ENCODE results near the gene EFHD2.
"Not testable (repeated sequence)": the region's sequence is repeated elsewhere in the genome, so short reads cannot be mapped to it uniquely, and the experiment has no call there.

The EFHD2 gene

DNA sequence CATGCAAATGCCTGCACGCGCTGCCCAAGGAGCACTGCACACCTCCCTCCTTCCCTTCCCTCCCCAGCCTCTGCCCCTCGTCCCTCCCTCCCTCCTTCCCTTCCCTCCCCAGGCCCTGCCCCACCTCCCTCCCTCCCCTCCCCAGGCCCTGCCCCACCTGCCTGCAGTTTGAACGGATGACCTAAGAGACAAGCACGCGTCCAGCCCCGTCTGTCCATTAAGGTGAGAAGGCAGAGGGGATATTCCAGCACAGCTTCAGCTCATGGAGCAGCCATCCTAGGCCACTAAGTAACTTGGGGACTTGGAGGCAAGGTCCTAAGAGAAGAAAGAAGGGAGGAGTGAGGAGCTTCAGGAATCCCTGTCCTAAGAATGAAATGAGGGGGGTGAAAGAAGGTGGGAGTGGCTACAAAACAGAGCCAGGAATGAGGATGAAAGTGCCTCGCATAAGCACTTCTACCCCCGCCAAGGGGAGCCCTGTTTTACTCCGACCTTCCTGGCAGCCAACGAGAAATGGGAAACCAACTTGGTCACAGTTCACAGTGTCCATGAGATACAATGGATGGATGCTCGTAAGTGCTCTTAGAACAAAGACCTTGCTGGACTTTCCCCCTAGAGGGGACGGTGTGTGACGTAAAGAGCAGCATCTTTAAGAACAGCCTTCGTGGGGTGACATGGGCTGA lies 21.3 kb upstream of the EFHD2 start:
- TF ChIP-seq, protein P1, sequence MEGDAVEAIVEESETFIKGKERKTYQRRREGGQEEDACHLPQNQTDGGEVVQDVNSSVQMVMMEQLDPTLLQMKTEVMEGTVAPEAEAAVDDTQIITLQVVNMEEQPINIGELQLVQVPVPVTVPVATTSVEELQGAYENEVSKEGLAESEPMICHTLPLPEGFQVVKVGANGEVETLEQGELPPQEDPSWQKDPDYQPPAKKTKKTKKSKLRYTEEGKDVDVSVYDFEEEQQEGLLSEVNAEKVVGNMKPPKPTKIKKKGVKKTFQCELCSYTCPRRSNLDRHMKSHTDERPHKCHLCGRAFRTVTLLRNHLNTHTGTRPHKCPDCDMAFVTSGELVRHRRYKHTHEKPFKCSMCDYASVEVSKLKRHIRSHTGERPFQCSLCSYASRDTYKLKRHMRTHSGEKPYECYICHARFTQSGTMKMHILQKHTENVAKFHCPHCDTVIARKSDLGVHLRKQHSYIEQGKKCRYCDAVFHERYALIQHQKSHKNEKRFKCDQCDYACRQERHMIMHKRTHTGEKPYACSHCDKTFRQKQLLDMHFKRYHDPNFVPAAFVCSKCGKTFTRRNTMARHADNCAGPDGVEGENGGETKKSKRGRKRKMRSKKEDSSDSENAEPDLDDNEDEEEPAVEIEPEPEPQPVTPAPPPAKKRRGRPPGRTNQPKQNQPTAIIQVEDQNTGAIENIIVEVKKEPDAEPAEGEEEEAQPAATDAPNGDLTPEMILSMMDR (IDR thresholded peaks at IDR 0.05; ENCODE audit: control extremely low read depth, extremely low read depth, low read depth, missing control alignments), result no peak
- DNase-seq (ENCODE audit: extremely low spot score), result no peak
- ChIA-PET POLR2A (no interaction called here), CTCF (interaction anchor here (1.2 kb wide), 1 partner anchor 65 kb away, joined by 4 read pairs; no protein-coding TSS in a partner anchor)

DNA sequence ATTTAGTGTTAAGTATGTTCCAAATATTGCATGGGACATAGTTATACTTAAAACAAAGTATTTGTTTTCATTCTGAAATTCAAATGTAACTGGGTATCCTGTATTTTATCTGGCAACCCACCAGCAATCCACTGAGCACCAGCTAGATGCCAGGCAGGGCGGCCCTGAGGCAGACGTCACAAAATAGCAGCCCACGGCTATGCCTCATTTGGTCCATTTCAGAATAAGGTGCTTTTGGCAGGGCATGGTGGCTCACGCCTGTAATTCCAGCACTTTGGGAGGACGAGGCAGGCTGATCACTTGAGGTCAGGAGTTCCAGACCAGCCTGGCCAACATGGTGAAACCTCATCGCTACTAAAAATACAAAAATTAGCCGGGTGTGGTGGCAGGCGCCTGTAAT lies 19.9 kb upstream of the EFHD2 start:
- DNase-seq (ENCODE audit: extremely low spot score); POLR2A ChIA-PET; CTCF ChIA-PET: not testable (repeated sequence)

DNA sequence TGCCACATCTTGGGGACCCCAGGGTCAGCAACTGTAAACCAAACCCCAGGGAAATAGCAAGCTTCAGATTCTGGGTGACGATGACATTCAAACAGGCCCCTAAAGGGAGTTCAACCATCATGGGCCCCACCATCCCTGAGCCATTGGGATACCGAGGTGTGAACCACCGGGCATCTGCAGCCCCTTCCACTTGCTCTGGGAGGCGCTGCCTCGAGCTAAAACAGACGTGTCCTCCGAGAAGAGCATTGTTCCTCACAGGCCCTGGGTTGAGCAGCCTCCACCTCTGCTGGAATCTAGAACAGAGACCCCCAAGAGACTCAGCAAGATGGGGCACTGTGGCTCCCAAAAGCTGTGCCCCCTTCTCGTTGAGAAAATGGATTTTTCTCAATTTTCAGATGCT lies 19.0 kb upstream of the EFHD2 start:
- ChIA-PET POLR2A (no interaction called here), CTCF (interaction anchor here (1.3 to 2.3 kb wide), 2 partner anchors 10 to 41 kb away, joined by 5 to 8 read pairs; no protein-coding TSS in a partner anchor)
- DNase-seq (ENCODE audit: extremely low spot score), result no peak
- TF ChIP-seq, protein P1 (IDR thresholded peaks at IDR 0.05; ENCODE audit: control extremely low read depth, extremely low read depth, low read depth, missing control alignments), result no peak

DNA sequence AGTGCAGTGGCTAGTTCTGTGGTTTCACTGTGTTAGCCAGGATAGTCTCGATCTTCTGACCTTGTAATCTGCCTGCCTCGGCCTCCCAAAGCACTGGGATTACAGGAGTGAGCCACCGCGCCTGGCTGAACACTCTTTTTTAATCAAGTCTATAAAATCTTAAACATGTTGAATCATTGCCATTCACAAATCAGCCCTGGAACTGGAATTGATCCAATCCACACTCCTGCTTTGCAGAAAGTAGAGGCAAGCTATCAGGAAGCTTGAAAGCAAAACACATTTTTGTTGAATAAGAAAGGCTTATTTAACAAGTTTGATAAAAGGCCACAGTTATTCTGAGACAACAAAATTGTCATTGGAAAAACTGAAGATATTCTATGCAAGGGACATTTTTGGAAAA lies 18.3 kb upstream of the EFHD2 start:
- ChIA-PET POLR2A (no interaction called here), CTCF (interaction anchor here (1.3 to 2.3 kb wide), 2 partner anchors 10 to 40 kb away, joined by 5 to 8 read pairs; no protein-coding TSS in a partner anchor)
- DNase-seq (ENCODE audit: extremely low spot score), result no peak
- TF ChIP-seq, protein P1 (IDR thresholded peaks at IDR 0.05; ENCODE audit: control extremely low read depth, extremely low read depth, low read depth, missing control alignments), result no peak

DNA sequence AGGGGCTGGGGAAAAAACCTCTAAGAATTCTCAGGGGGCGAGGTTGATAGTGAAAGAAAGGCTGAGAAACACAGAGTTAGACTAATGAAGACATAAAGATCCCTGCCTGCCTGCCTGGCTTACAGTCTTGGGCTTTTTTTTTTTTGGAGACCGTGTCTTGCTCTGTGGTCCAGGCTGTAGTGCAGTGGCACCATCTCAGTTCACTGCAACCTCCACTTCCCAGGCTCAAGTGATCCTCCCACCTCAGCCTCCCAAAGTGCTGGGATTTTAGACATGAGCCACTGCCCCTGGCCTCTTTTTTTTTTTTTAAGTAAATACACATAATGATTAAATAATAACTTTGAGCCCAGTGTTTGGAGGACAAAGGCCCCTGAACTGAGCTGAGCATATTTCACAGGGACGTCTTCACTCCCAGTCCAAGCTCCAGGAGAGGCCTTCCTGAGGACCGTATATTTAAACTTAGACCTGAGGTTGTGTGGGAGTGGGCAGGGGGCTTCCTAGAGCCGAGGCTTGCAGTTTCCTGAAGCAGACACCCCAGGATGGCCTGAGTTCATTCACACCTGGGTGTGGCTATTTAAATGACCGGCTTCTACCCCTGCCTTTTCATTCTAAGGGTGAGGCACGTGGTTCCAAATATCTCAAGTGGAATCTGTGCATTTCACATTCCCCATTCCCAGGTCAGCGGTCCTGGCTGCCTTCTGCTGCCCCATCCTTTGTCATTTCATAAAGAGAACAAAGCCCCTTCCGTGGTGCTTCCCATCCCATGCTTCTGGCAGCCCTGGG lies 16.0 kb upstream of the EFHD2 start:
- TF ChIP-seq, protein P1 (IDR thresholded peaks at IDR 0.05; ENCODE audit: control extremely low read depth, extremely low read depth, low read depth, missing control alignments), result no peak
- DNase-seq (ENCODE audit: extremely low spot score), result no peak
- ChIA-PET CTCF (no interaction called here), POLR2A (no interaction called here)

DNA sequence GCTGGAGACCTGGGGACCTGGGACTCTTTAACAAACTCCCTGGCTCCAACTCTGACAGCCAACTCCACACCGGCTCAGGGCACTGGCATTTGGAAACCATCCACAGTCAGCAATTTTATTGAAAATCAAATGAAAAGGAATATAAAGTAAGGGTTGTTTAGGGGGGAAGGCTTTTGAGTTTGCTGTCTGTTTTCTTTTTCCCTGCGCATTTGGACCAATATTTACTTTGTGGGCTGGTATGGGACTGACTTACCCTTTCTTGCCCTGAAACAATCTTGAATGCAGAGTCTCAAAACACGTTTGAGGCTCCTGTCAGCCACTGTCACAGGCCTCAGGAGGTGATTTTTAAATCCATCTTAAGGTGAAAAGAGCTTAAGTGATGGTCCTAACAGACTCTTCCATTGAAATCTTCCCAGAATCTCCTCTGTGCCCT lies 15.4 kb upstream of the EFHD2 start:
- TF ChIP-seq, protein P1 (IDR thresholded peaks at IDR 0.05; ENCODE audit: control extremely low read depth, extremely low read depth, low read depth, missing control alignments), result no peak
- ChIA-PET POLR2A (no interaction called here), CTCF (no interaction called here)
- no peak for DNase-seq (ENCODE audit: extremely low spot score)

DNA sequence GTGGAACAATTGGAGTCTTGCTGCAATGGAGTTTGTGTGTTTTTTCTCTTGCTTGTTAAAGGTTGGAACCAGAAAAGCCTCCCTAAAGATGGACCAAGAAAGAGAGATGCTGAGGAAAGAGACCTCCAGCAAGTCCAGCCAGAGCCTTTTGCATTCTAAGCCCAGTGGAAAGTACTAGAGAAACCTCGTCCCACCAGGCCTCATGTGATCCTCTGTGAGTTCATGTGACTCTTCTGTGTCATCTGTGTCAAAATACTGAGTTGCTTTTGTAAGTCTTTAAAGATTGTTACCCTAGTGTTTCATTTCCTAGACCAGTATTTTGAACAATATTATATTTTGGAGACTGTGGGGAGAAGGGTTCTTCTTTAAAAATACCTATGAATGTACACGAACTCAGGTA lies 12.5 kb upstream of the EFHD2 start:
- no peak for DNase-seq (ENCODE audit: extremely low spot score)
- TF ChIP-seq, protein P1 (IDR thresholded peaks at IDR 0.05; ENCODE audit: control extremely low read depth, extremely low read depth, low read depth, missing control alignments), result no peak
- ChIA-PET POLR2A (no interaction called here), CTCF (interaction anchor here (0.8 kb wide), 1 partner anchor 11 kb away, joined by 4 read pairs; no protein-coding TSS in a partner anchor)
